Measurements from ENCODE around the gene PLAAT2.
A peak's percentile ranks its signal among the peaks of the same experiment; 100 is the strongest.

DNA sequence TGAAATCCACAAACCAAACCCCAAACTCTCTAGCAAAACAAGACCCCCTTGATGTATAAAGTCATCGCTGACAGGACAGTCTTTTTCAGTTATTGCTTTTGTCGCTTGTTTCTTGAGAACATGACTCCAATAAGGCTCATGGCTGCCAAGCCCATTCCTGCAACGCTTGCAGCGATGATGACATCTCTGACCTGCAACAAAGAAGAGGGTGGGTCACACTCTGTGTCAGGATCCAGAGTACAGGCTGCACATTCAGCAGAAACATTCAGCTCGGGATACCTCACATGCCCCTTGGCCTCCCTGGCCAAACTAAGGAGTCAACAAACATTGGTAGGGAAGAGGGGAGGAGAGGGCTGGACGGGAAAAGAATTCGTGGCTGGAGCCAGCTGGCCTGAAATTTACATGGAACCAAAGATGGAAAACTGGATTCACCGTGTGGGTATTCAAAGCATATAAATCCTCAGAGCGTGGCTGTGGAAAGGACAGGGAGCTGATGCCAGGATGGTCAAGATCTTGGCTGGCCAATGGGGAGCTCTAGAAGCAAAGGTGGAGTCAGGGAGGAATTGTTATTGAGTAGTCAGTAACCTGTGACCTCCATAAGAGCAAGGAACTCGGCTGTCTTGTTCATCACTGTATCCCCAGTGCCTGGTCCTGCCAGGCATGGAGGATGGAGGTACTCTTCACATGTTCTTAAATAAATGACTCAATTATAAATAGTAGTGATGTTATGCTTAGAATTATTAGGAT, 11.8 kb upstream of the PLAAT2 start:
- TF ChIP-seq ZBTB26 (CRISPR knock-in tag; IDR thresholded peaks at IDR 0.05) (no peak), MAFG (tag; conservative IDR thresholded peaks at IDR 0.05) (peak; percentile 13; the same call in 1 of the 2 replicates), NR2C1 (IDR thresholded peaks at IDR 0.05) (no peak), NR2C1 (tag; IDR thresholded peaks at IDR 0.05) (no peak), EGR1 (conservative IDR thresholded peaks at IDR 0.05) (no peak), RBM22 (IDR thresholded peaks at IDR 0.05; ENCODE audit: low read depth, low read length, poor library complexity, severe bottlenecking) (no peak), CBFB (CRISPR knock-in tag; IDR thresholded peaks at IDR 0.05) (no peak), ZNF212 (CRISPR knock-in tag; IDR thresholded peaks at IDR 0.05) (no peak)
- TF ChIP-seq, protein P1, sequence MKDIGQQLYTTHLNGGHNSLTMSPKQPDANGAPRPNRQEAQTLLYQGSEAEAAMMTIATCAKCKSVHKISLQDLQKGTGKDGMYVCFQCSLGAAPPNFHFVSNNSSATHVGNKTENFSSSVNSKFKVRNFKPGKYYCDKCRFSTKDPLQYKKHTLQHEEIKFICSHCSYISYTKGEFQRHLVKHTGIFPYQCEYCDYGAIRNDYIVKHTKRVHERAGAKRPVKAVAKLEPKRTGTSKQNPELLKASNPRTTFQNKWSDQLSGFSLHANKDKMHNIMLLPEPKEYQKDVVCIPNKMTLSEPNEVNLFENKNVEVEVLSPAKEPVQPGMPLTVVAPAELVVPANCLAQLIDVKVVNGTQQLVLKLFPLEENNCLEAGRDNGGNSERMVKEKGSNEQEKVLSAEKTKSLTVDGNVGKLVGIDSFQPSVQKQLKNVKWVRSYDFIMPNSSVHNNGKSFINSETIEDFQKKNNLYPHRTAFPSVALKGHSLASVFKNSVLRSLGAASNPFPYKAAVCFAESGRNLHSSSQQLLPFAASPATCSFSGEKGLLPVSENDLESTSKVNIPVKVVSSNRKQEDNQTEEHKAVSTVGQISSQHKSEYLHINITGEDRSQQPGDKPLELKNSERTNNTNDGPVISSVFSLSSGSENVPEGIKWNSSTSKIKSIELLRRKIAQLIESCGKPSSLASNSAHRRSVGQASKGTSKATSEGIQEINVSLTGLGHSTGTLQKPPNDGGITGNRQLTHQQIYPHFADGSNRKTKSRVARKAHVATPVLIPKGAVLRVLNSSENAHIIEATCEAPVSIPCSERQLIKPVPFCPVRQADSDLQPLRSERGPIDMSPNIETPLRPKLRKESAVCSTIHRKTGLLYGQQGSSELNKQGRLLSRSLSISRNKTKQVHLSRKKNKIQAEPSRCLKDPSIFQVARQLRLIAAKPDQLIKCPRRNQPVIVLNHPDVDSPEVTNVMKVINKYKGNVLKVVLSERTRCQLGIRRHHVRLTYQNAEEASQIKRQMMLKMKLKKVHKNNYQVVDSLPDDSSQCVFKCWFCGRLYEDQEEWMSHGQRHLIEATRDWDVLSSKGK (CRISPR knock-in tag; IDR thresholded peaks at IDR 0.05), result no peak

Data from K562 (cell line).